HG03025 (cell line): Measurements from ENCODE around the gene CHMP5.
"Not testable (repeated sequence)": the region's sequence is repeated elsewhere in the genome, so short reads cannot be mapped to it uniquely, and the experiment has no call there.

Source experiments
- ATAC-seq: cut with Tn5 transposase; IDR thresholded peaks from one replicate; pipeline ENCODE4 v1.9.1; 2021; ENCODE audit warnings: mild to moderate bottlenecking, moderate library complexity; ENCODE audit not compliant: unreplicated experiment, low FRiP score

The CHMP5 gene

GRCh38 chr9:33310748-33311147 is 45.9 kb downstream of the CHMP5 start:
- ATAC-seq = no peak

DNA sequence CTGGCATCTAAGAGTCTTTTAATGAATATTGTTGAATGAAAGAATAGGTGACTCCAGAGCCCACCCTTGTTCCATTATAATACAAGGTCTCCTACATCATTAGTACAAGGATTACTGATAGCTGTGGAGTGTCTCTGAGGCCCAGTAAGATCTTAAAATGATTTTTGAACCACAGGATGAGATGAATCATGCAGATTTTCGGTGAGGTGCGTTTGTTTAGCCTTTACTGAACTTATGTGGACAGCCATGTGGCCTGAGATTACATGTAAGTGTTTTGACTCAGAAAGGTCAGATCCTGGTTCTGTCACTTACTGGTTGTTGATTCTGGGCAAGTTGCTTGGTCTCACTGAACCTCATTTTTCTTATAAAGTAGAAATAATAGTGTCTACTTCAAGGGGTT is 47.1 kb downstream of the CHMP5 start:
- ATAC-seq = no peak

DNA sequence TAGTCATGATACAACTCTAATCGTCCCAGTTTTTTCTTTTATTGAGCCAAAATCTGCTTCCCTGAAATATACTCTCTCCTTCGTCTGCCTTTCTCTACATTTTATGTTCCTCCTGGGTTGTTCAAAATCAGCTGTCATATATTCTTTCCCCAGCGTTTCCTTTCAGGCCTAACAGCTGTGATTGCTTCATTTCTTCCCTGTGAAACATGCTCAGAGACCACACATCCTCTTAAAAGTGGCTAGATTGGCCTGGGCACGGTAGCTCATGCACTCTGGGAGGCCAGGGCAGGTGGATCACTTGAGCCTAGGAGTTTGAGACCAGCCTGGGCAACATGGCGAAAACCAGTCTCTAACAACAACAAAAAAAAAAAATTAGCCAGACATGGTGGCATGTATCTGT is 50.5 kb downstream of the CHMP5 start:
- ATAC-seq = no peak

GRCh38 chr9:33317136-33317535 is 52.3 kb downstream of the CHMP5 start:
- not testable (repeated sequence) for ATAC-seq

DNA sequence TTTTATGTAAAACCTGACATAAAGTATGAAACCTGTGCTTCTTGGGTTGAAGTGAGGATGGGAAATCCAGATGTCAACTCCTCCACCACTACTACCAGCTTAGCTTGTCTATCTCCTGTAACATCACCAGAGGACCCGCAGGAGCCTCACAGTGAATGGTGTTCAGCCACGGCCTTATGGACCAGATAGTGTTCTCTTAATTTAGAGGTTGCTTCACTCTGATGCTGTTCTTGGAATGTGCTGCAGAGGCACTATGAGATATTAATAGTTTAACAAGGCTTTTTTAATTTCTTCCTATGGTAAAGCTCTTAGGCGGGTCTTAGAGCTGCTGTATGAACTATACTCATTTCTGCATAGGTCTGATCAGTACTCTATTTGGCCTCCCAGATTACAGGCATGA is 53.4 kb downstream of the CHMP5 start:
- no peak for ATAC-seq

DNA sequence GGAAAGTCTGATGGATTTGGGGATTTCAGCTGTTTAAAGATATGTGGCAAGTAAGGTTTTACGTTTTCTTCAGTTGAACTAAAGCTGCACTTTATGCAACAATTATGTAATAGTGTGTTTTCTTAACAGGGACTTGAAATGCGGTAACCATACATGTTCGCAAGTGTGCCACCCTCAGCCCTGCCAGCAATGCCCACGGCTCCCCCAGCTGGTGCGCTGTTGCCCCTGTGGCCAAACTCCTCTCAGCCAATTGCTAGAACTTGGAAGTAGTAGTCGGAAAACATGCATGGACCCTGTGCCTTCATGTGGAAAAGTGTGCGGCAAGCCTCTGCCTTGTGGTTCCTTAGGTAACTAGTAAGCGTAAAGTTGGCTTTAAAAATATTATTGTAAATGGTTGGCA is 53.9 kb downstream of the CHMP5 start:
- ATAC-seq = no peak

- ATAC-seq = no peak
Measured at GRCh38 chr9:33320230-33320567, 55.4 kb downstream of the CHMP5 start.

GRCh38 chr9:33320568-33321261 is 55.9 kb downstream of the CHMP5 start:
- no peak for ATAC-seq

DNA sequence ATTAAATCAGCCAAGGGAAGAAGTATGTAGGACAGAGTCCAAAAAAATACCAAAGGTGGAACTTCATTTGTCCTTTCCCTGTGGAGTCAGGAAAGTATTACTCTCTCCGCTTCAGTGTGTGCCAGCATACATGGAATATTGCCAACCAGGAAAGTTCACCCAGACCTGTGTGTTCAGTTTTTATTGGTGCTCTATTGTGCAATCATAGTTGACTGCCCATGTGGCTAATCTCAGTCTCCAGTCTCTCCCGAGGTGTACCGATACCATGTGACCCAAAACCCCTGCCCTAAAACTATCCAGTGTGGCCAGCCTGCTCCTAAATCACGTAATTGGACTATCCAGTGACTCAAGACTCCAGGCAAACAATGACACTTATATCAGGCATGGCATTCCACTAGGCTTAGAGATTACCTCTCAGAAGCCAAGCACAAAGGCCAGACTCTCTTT is 64.3 kb downstream of the CHMP5 start:
- ATAC-seq = no peak

GRCh38 chr9:33329979-33330378 is 65.1 kb downstream of the CHMP5 start:
- no peak for ATAC-seq

DNA sequence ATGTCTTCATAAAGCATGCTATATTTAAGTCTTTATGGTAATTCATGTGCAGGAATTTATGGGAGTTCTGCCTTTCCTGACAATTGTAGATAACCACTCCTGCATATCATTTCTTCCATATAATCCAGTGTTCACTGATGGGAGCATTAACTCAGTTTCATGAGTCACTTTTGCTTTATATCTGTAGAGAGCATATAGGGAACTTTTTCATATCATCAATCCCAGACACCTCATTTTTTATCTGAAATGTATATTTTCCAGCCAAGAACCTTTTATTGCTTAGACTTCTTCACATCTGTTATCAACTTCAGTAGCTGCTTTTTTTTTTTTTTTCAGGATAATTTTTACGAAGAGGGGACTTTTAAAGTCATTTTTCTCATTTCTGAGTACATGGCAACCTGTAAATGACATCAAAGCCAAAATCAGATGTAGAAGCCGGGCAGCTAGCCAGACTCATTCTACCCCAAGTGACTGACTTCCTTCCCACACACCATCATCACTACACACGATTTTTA is 66.6 kb downstream of the CHMP5 start:
- ATAC-seq = no peak
